IPS-NIHi7 (cell line): Measurements from ENCODE around the gene GPC5.
"Not testable (repeated sequence)": the region's sequence is repeated elsewhere in the genome, so short reads cannot be mapped to it uniquely, and the experiment has no call there.

Experiments used
- DNase-seq: peaks from one replicate; pipeline ENCODE4 v3.0.0; 2012; ENCODE audit warnings: mixed read lengths; ENCODE audit errors: extremely low spot score

The GPC5 gene

DNA sequence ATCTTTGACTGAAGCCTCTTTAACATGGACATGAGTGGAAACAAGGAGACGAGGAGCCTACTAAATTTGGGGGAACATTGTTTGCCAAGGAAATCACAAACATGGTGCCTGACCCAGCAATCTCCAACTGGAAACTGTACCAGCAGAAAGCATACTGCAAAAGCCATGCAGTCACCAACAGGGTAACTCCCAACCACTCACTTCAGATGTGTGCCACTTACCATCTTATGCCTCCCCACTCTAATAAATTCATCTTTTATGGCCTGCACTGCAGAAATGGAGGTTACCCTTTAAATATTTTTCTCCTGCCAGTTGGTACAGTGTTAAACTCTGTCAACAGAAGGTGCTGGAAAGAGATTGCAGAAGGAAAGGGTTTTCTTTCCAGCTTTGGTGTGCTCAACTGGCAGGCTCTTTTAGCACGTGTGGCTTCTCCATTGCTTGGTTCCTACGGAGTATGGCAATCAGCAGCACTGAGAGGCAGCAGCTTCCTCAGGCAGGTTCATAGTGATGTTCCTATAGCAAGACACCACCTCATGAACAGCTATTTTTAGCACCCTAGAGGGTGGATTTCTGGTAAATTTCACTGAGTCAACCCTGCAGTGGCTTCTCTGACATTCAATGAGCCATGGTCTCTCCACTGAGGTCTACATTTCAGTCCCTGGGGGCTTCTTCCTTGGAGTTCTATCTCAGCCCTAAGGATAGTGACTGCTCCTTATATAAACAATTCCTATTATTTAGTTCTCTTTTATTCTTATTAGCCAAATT, 29.6 kb upstream of the GPC5 start:
- no peak for DNase-seq

DNA sequence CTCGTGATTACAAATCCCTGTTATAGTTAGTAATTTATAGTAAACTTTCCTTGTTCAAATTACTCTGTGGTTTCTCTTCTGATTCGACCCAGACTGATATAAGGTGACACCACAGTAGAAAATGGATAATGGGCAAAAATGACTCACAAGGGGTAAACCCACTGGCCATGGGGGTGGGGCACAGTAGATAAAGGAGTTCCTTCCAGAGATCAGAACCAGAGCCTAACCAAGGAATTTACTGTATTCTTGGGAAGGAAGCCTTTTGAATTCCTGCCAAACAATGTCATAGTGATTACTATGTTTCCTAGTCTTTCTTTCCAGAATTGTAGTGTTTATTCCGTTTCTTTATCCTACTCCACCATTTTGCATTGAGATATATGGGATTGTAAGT, 29.0 kb upstream of the GPC5 start:
- DNase-seq: peak; percentile 21

DNA sequence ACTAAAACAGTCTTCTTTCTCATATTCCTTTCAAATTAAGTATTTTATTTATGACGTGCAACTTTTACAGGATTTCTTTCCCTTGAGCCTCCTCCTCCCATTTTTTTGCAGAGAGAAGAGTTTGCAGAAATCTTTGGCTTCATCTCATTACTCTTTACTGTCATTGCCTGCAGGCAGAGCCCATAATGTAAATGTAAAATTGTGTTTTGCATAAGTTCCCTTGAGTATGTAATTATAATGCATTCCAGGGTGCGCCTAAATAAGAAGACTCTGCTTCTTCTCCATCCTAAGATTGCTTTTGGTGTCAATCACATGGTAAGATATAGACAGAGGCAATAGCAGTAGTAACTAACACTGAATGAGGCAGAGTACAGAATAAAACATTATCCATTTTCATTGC, 27.9 kb upstream of the GPC5 start:
- DNase-seq: no peak

DNA sequence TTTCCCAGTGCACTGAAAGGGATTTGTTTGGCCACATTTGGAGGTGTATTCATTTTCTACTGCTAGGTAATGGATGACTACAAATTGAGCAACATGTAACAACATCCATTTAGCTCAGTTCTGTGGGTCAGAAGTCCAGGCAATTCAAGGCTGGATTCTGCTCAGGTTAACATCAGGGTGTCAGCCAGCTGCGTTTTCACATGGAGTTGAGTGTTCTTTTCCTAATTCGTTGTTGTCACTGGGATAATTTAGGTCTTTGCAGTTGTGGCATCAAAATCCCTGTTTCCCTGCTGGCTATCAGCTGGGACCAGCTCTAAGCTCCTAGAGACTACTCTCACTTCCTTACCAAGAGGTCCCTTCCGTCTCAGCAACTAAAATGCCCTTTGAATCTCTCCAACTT, 25.5 kb upstream of the GPC5 start:
- DNase-seq: no peak

DNA sequence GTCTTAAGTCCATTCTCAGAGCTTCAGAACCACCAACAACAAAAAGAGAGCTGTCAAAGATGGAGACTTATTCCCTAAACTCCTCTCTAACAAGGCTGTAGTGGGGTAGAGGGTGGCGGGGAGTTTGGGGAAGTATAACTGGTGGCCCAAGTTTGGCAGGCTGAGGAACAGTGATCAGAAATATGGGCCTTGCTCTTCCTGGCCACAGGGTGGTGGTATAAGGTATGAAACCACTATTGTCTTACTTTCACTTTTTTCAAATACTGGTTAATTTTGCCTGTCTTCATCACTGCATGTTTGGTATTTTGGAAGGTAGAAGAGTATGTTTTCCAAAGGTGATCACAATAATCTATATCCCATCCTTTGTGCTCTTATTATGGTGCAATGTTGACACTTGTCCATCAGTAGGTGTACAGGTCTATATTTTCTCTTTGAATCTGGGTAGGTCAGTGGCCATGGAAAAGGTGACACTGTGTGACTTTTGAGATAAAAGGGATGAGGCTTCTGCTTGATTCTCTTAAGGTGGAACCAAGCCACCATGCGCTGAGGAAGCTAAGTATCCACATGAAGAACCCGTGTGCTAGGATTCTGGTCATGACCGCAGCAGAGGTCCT, 23.2 kb upstream of the GPC5 start:
- DNase-seq: peak; percentile 37

DNA sequence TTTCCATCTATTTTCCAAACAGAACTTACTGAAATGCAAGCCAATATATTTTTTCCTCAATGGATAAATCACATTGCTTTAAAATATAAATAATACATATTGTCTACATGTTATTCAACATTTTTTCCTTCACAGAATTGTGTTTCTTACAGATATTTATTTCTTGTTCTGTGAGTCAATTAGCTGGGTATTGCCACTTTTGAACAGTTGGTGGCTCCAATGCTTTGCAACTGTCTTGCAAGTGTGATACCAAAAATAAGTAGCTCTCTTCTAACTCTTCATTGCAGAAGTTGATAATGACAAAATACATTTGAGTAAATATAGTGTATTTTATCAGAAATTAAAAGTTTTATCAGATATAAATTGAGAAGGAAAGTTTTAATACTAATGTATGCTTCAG, 17.1 kb upstream of the GPC5 start:
- DNase-seq: no peak

DNA sequence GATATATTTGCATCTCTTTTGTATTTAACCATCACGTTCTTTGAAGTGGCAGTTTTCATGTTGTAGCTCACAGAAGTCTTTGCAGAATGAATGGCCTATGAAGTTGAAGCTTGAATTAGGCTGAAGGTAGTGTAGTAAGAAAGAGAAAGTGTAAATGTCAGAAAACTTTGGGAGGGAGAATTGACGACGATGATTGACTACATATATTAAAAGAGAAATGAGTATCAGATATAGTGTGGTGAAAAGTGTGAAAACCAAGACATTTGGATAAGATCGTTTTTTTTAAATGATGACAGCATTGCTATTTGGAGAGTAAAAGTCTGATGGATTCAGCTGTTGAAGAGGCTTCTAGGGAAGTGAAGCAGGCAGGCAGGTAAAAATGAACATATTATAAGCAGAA, 14.6 kb upstream of the GPC5 start:
- DNase-seq: no peak

DNA sequence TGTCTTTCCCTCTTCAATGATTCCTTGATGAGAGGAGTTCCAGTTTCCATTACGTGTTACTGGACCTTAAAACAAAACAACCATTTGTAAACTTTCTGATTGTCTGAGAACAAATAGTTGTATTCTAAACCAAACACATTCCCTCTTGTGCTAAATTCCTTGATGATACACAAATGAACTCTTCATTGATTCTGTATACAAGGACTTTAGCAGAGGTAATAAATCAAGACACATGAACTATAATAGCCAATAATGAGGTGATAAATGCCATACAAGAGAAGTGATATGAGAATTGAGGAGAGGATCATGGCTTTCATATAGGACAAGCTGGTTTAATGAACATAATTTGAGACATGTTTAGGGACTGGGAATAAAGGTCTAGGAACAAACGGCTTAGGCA, 13.5 kb upstream of the GPC5 start:
- DNase-seq: no peak

DNA sequence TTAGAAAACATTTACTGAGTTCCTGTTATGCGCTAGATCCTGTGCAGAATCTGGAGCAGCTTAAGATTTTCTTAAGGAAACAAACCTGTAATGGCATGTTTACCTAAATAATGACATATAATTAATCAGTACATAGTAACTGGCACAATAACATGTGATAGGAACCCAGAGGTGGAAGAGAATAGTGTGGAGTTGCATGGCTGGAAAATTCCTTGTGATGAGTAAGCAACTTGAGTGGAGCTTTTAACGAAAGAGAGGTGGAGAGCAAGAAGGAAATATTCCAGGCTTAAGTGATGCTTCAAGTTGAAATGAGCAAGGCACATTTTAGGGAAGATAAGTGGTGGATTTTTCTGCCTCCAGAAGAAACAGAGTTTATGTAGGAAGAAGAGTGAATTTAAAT, 9.2 kb upstream of the GPC5 start:
- no peak for DNase-seq

DNA sequence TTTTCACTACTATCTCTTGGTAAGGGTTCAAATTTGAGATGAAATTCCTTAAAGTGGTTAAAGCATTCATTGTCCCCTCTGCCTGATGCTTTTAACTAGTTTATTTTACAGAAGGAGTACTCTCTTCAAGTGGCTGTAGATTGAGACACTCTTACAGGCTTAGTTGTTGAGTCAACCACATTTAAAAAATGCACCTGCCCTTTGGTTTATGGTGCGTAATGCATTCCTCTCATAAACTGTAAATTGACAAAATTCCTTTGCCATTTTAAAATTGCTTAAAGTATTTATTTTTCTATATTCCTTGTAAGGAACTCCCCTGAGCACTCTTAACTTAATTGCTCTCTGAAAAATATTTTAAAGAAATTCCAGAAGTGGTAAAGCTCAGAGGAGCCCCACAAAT, 826 bp upstream of the GPC5 start:
- DNase-seq: no peak

DNA sequence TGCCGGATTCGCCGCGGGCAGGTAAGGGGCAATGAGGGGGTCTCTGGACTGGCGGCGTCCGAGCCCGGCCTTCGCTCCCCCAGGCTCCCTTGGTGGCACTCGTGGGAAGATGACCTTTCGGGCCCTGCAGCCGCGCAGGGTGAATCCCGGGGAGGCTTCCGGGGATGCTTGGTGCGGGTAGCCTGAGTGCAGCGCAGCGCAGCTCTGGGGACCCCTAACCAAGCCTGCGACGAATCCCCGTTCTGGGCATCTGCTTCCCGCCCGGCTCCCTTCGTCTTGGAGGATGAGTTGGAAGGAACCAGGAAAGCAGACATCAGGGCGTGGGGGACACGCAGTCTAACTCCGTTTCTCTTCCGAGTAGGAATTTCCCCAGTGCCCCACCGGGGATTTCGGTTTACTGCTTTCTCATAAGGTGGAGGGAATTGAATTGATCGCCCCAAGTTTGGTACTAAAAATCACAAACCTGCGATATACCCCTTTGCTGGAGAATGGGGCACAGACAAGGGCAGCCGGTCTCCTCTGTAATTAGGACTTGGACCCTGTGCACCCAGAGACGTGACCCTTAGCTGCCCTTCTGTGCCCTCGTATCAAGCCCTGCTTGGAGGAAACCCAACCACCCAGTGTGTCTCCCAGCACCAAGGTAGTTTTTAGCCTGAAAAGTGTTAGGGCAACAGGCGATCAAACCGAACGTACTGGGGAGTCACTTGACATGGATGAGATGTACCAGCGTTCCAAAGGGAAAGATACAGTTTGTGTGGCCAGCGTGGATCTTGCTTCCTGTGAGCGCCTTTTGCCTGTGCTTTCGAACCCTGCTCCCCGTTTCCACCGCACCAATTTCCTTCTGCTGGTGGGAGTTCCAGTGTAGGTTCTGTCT, 1.0 kb downstream of the GPC5 start:
- no peak for DNase-seq

DNA sequence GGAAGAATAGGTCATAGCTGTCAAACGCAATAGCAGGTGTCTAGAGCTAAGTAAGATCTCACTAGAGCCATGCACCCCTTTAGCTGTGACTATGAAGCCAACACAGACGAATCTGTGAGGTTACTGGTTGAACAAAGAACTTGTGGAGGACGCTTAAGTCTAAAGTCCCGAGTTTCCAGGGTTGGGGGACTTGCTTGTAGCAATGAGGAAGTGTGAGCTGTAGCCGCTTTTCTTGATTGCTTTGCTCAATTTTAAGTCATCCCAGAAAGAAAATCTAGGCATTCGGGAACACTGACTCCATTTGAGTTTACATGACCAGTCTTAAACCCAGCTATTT, 1.6 kb downstream of the GPC5 start:
- DNase-seq: no peak

DNA sequence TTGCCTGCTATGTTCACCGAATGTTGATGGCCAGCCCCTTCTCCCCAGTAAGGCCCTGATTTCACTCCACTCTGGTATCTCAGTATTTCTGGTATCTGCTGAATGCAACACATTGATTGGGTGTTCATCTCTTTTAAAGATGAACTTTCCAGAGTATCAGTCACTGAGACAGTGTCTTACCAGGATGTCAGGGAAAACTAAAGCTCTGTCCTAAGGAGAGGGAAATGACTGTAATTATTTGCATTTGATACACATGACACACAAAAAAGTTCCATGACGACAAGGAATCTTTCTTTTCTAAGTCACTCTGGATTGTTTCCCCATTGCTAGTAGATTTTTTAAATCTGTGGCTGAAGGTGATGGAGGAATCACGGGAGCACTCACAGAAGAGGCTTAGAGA, 2.2 kb downstream of the GPC5 start:
- no peak for DNase-seq

DNA sequence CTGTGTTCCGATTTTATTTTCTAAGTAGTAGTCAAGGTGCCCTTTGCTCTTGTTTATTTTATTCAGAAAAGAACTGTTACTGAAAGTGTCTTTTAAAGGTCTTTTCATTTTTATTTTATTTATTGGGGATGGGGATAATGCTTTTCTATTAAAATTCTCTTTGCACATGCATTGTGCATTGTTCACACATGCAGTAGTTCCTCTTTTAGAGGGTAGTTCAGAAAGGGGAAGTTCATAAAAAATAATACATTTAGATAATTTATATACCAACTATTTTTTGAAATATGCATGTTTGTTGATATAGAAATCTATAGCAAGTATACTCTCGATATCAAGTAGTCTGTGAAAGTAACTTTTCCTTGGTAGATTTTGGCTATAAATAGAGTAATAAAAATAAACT, 3.5 kb downstream of the GPC5 start:
- DNase-seq: no peak

DNA sequence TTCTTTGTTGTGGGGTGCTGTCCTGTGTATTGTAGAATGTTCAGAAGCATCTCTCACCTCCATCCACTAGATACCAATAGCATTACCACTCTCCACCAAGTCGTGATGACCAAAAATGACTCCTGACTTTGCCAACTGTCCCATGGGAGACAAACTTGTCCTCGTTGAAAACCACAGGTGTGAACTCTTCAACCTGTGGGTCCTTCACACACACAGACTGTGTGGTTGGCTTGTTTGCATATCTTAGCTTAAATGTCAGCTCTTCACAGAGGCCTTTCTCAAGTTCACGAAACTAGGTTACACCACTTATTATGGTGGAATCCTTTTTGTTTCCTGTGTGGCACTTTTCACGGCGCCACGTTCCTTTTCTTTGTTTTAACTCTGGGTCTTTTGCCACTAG, 6.8 kb downstream of the GPC5 start:
- no peak for DNase-seq

DNA sequence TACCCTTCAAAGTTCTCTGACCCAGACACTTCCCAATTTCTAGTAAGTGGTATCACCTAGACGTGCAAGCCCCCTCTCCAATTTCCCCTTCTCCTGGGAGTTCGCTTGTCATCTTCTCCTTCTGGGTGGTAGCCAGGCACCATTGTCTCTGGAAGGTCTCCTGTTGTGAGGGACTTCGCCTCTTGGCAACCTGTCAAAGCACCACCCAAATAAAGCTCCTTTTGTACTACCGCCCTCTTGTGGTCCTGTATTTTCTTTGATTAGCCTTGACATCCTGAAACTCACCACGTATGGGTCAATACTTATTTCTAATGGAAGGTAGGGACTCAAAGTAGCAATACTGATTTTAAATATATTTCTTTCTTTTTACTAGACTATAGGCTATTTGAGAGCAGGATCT, 8.2 kb downstream of the GPC5 start:
- DNase-seq: peak; percentile 63

DNA sequence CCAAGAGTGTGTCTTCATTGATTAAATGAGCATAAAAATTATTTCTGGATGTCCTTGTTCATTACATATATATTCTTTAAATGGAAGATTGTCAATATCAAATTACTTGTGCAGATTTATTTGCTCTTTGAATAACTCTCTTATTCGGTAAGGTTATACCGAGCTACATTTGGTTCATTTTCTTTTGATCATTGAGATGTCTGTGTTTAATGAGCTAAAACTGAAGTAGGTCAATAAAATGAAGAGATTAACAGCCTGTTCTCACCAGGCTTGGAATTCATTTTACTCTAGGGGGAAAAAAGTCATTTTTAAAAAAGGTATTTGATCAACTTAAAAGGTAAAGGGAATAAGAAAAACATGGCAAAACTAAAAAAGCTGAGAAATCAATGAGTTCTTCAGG, 10.6 kb downstream of the GPC5 start:
- no peak for DNase-seq

DNA sequence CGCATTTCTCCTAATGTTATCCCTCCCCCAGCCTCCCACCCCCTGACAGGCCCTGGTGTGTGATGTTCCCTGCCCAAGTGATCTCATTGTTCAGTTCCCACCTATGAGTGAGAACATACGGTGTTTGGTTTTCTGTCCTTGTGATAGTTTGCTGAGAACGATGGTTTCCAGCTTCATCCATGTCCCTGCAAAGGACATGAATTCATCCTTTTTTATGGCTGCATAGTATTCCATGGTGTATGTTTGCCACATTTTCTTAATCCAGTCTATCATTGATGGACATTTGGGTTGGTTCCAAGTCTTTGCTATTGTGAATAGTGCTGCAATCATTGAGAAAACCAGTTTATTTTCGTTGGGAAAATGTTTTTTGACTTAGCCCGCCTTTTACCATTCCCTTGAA, 18.2 kb downstream of the GPC5 start:
- not testable (repeated sequence) for DNase-seq

DNA sequence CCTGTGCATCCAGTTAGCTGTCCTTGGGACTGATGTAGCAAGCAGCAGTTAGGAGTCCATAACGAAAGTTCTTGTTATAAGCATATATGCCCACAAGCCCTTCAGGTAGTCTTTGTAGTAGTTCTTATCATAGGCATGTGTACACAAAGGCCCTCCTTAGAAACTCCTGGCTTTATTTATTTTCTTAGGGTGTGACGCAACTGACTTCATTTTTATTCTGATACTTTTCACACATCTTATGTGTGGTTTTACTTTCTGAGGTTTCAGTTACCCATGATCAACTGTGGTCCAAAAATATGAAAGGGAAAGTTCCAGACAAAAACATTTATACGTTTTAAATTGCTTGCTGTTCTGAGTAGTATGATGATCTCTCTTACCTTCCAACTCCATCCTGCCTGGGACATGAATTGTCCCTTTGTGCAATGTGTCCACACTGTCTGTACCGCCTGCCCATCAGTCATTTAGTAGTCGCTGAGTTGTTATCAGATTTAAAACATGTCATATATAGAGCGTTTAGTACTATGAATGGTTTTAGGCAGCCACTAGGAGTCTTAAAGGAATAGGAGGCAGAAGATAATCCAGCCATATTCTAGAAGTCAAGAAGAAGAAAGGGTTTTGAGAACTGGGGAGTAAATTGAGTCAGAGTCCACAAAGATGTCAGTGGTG, 19.4 kb downstream of the GPC5 start:
- DNase-seq: no peak

DNA sequence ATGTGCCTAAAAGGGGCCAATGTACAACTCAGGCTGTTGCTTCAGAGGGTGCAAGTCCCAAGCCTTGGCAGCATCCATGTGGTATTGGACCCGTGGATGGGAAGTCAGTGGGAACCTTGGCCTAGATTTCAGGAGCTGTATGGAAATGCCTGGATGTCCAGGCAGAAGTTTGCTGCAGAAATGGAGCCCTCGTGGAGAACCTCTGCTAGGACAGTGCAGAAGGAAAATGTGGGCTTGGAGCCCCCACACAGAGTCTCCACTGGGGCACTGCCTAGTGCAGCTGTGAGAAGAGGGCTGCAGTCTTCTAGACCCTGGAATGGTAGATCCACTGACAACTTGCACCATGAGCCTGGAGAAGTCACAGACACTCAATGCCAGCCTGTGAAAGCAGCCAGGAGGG, 28.5 kb downstream of the GPC5 start:
- DNase-seq: no peak

DNA sequence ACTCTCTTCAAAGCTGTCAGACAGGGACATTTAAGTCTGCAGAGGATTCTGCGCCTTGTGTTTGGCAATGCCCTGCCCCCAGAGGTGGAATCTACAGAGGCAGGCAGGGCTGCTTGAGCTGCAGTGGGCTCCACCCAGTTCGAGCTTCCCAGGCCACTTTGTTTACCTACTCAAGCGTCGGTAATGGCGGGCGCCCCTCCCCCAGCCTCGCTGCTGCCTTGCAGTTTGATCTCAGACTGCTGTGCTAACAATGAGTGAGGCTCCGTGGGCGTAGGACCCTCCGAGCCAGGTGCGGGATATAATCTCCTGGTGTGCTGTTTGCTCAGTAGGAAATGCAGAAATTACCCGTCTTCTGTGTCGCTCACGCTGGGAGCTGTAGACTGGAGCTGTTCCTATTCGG, 40.3 kb downstream of the GPC5 start:
- DNase-seq: not testable (repeated sequence)

DNA sequence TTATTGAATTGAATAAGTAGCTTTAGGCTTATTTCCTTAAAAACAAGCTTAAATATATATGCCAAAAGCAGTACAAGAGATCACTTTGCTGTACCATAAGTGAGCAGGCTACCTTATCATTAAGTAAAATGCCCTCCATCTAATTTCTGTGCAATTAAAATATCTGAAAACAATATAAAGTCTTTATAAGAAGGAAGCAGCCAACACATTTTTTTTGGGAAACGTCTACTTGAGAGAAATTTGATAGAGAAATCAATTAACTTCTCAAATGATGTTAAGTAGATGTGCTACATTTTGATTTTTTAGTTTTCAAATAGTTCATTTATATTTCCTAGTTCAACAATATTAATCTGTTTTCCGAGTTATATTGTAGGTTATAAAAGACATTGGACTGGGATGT, 52.5 kb downstream of the GPC5 start:
- no peak for DNase-seq

DNA sequence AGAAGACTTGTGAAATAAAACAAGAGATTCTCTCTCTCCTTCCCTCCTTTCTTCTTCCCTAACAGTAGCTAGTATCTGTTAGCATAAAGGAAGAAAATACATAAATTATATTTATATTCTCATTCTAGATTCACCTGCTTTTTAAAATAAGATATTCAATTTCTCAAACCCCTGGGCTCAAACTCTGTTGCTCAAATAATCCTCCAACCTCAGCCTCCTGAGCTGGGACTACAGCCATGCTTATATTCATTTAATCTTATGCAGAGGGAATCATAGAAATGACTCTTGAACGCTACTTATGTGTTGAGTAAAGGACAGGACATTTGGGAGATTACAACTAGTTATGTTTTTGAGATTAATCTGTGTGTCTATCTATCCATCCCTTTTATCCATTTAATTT, 56.2 kb downstream of the GPC5 start:
- no peak for DNase-seq
